ENCODE data around the gene MB21D2. TPM values are rescaled to one million over a fixed set of nuclear protein-coding genes. Genes with fewer than 3 reads are reported as not detected.
"Not testable (repeated sequence)": the region's sequence is repeated elsewhere in the genome, so short reads cannot be mapped to it uniquely, and the experiment has no call there.

The MB21D2 gene
- total and polyA plus RNA-seq, 2 donors (not counting 1 experiment from before 2014, with no cell fraction given): 0.03 to 0.20 TPM

GRCh38 chr3:192795021-192795420 lies 122.6 kb downstream of the MB21D2 start:
- CTCF ChIA-PET: no interaction called here
- Histone ChIP-seq H3K9me3 (ENCODE audit: control extremely low read depth in 1 of 3, control insufficient read depth in 2 of 3, insufficient read depth in 1 of 3, low read length in 2 of 3) (no peaks in the 10 kb centered on the region), H3K4me1 (ENCODE audit: control insufficient read depth in 2 of 2, insufficient read depth in 2 of 2, low read length in 2 of 2) (no peaks in the 10 kb centered on the region), H3K79me2 (ENCODE audit: control insufficient read depth, insufficient read depth, low read length) (no peaks in the 10 kb centered on the region), H3K27me3 (replicated peaks in 1 of 4; ENCODE audit: control extremely low read depth in 1 of 4, control insufficient read depth in 3 of 4, insufficient read depth in 4 of 4, low read length in 3 of 4) (no peaks in the 10 kb centered on the region), H3K4me3 (ENCODE audit: control extremely low read depth in 1 of 5, extremely low read depth in 1 of 5, insufficient read depth in 1 of 5, low read depth in 2 of 5, low read length in 4 of 5) (no peak overlapping the region), H3K36me3 (replicated peaks in 1 of 2; ENCODE audit: control extremely low read depth in 1 of 2, control insufficient read depth in 1 of 2, extremely low read depth in 1 of 2, insufficient read depth in 2 of 2, low read length in 1 of 2) (no peaks in the 10 kb centered on the region), H2AFZ (ENCODE audit: insufficient read depth, low read depth, low read length, poor library complexity, severe bottlenecking) (no peak overlapping the region), H4K20me1 (ENCODE audit: control insufficient read depth, insufficient read depth, low read length, poor library complexity, severe bottlenecking) (no peaks in the 10 kb centered on the region), H3K9ac (ENCODE audit: low read length) (no peak overlapping the region), H3K27ac (ENCODE audit: low read length in 2 of 2) (no peak overlapping the region), H3K4me2 (replicated peaks; ENCODE audit: low read depth, low read length, poor library complexity, severe bottlenecking) (no peak overlapping the region)
- Mint-ChIP-seq H3K27me3 (peaks cover 7% of the 10 kb centered on the region), H3K27ac (no peak overlapping the region), H3K4me3 (no peak overlapping the region), H3K4me1 (no peaks in the 10 kb centered on the region), H3K9me3 (ENCODE audit: insufficient read depth) (no peaks in the 10 kb centered on the region)
- ATAC-seq (ENCODE audit: low read depth) (no peak), DNase-seq (no peak)
- intact Hi-C loops (cut with micrococcal nuclease): no loop called here
- WGBS (ENCODE audit: insufficient coverage): no CpG with 5 or more reads among the region's 6 CpGs
- POLR2A ChIA-PET: no interaction called here
- TF ChIP-seq CTCF (IDR thresholded peaks at IDR 0.05) (no peak), EZH2 (IDR thresholded peaks at IDR 0.05; ENCODE audit: borderline replicate concordance, insufficient read depth, low read depth, low read length, poor library complexity, severe bottlenecking) (no peak)

GRCh38 chr3:192794216-192794615 lies 123.4 kb downstream of the MB21D2 start:
- H3K4me3 ChIP-seq (ENCODE audit: control extremely low read depth in 1 of 5, extremely low read depth in 1 of 5, insufficient read depth in 1 of 5, low read depth in 2 of 5, low read length in 4 of 5): no peak overlapping the region
- H3K9me3 Mint-ChIP-seq (ENCODE audit: insufficient read depth): no peaks in the 10 kb centered on the region
- no peak overlapping the region for H3K4me3 Mint-ChIP-seq
- H3K27ac Mint-ChIP-seq: no peak overlapping the region
- H3K27ac ChIP-seq (ENCODE audit: low read length in 2 of 2): no peak overlapping the region
- POLR2A ChIA-PET: no interaction called here
- TF ChIP-seq CTCF (IDR thresholded peaks at IDR 0.05): no peak
- TF ChIP-seq EZH2 (IDR thresholded peaks at IDR 0.05; ENCODE audit: borderline replicate concordance, insufficient read depth, low read depth, low read length, poor library complexity, severe bottlenecking): no peak
- H3K27me3 ChIP-seq (replicated peaks in 1 of 4; ENCODE audit: control extremely low read depth in 1 of 4, control insufficient read depth in 3 of 4, insufficient read depth in 4 of 4, low read length in 3 of 4): no peaks in the 10 kb centered on the region
- WGBS (ENCODE audit: insufficient coverage): 85% methylated on average over 3 of the region's 3 CpGs
- H3K27me3 Mint-ChIP-seq: peaks cover 7% of the 10 kb centered on the region
- no peaks in the 10 kb centered on the region for H3K79me2 ChIP-seq (ENCODE audit: control insufficient read depth, insufficient read depth, low read length)
- no peaks in the 10 kb centered on the region for H3K4me1 Mint-ChIP-seq
- no peak for ATAC-seq (ENCODE audit: low read depth)
- no peaks in the 10 kb centered on the region for H3K9me3 ChIP-seq (ENCODE audit: control extremely low read depth in 1 of 3, control insufficient read depth in 2 of 3, insufficient read depth in 1 of 3, low read length in 2 of 3)
- no peaks in the 10 kb centered on the region for H3K36me3 ChIP-seq (replicated peaks in 1 of 2; ENCODE audit: control extremely low read depth in 1 of 2, control insufficient read depth in 1 of 2, extremely low read depth in 1 of 2, insufficient read depth in 2 of 2, low read length in 1 of 2)
- no peak overlapping the region for H2AFZ ChIP-seq (ENCODE audit: insufficient read depth, low read depth, low read length, poor library complexity, severe bottlenecking)
- H3K4me1 ChIP-seq (ENCODE audit: control insufficient read depth in 2 of 2, insufficient read depth in 2 of 2, low read length in 2 of 2): no peaks in the 10 kb centered on the region
- H4K20me1 ChIP-seq (ENCODE audit: control insufficient read depth, insufficient read depth, low read length, poor library complexity, severe bottlenecking): no peaks in the 10 kb centered on the region
- no peak overlapping the region for H3K4me2 ChIP-seq (replicated peaks; ENCODE audit: low read depth, low read length, poor library complexity, severe bottlenecking)
- CTCF ChIA-PET: no interaction called here
- DNase-seq: no peak
- H3K9ac ChIP-seq (ENCODE audit: low read length): no peak overlapping the region
- intact Hi-C loops (cut with micrococcal nuclease): no loop called here

- H3K27me3 ChIP-seq (replicated peaks in 1 of 4; ENCODE audit: control extremely low read depth in 1 of 4, control insufficient read depth in 3 of 4, insufficient read depth in 4 of 4, low read length in 3 of 4); H3K4me1 ChIP-seq (ENCODE audit: control insufficient read depth in 2 of 2, insufficient read depth in 2 of 2, low read length in 2 of 2); CTCF ChIA-PET; H3K4me2 ChIP-seq (replicated peaks; ENCODE audit: low read depth, low read length, poor library complexity, severe bottlenecking); H3K27ac Mint-ChIP-seq; H3K4me1 Mint-ChIP-seq; POLR2A ChIA-PET; H3K9me3 Mint-ChIP-seq (ENCODE audit: insufficient read depth); intact Hi-C loops (cut with micrococcal nuclease); H3K9ac ChIP-seq (ENCODE audit: low read length); H3K36me3 ChIP-seq (replicated peaks in 1 of 2; ENCODE audit: control extremely low read depth in 1 of 2, control insufficient read depth in 1 of 2, extremely low read depth in 1 of 2, insufficient read depth in 2 of 2, low read length in 1 of 2); H3K4me3 Mint-ChIP-seq; H4K20me1 ChIP-seq (ENCODE audit: control insufficient read depth, insufficient read depth, low read length, poor library complexity, severe bottlenecking); H3K27me3 Mint-ChIP-seq; DNase-seq; H2AFZ ChIP-seq (ENCODE audit: insufficient read depth, low read depth, low read length, poor library complexity, severe bottlenecking); ATAC-seq (ENCODE audit: low read depth); H3K79me2 ChIP-seq (ENCODE audit: control insufficient read depth, insufficient read depth, low read length); H3K9me3 ChIP-seq (ENCODE audit: control extremely low read depth in 1 of 3, control insufficient read depth in 2 of 3, insufficient read depth in 1 of 3, low read length in 2 of 3); H3K4me3 ChIP-seq (ENCODE audit: control extremely low read depth in 1 of 5, extremely low read depth in 1 of 5, insufficient read depth in 1 of 5, low read depth in 2 of 5, low read length in 4 of 5); H3K27ac ChIP-seq (ENCODE audit: low read length in 2 of 2): not testable (repeated sequence)
- WGBS (ENCODE audit: insufficient coverage): 96% methylated on average over 55 of the region's 57 CpGs
These were observed 128.7 kb downstream of the MB21D2 start for GRCh38 chr3:192788816-192789515.

Data from B cell (primary cell).